ENCODE data around the gene SCARB1. TPM values are rescaled to one million over a fixed set of nuclear protein-coding genes. Genes with fewer than 3 reads are reported as not detected.

SCARB1 gene
- total RNA-seq, 4 donors from 2014 or later = 2.1 to 37.0 (median 9.6) TPM

- TF ChIP-seq, protein P1, sequence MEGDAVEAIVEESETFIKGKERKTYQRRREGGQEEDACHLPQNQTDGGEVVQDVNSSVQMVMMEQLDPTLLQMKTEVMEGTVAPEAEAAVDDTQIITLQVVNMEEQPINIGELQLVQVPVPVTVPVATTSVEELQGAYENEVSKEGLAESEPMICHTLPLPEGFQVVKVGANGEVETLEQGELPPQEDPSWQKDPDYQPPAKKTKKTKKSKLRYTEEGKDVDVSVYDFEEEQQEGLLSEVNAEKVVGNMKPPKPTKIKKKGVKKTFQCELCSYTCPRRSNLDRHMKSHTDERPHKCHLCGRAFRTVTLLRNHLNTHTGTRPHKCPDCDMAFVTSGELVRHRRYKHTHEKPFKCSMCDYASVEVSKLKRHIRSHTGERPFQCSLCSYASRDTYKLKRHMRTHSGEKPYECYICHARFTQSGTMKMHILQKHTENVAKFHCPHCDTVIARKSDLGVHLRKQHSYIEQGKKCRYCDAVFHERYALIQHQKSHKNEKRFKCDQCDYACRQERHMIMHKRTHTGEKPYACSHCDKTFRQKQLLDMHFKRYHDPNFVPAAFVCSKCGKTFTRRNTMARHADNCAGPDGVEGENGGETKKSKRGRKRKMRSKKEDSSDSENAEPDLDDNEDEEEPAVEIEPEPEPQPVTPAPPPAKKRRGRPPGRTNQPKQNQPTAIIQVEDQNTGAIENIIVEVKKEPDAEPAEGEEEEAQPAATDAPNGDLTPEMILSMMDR (IDR thresholded peaks at IDR 0.05) = no peak
- no peak for TF ChIP-seq POLR2A (IDR thresholded peaks at IDR 0.05)
- DNase-seq = no peak
- Histone ChIP-seq H3K27ac (no peak overlapping the region), H3K4me1 (no peaks in the 10 kb centered on the region), H3K4me3 (no peak overlapping the region), H3K9me3 (no peaks in the 10 kb centered on the region), H3K36me3 (no peaks in the 10 kb centered on the region), H3K27me3 (no peaks in the 10 kb centered on the region)
- intact Hi-C loops (cut with DNase I; ENCODE audit: low total_unique reads) = no loop called here
Measured at GRCh38 chr12:124821252-124822200, 42.1 kb downstream of the SCARB1 start.

GRCh38 chr12:124820199-124820598 is 43.5 kb downstream of the SCARB1 start:
- no peaks in the 10 kb centered on the region for H3K9me3 ChIP-seq
- H3K27me3 ChIP-seq = no peaks in the 10 kb centered on the region
- no peak for DNase-seq
- no peaks in the 10 kb centered on the region for H3K4me1 ChIP-seq
- no peaks in the 10 kb centered on the region for H3K36me3 ChIP-seq
- no peak overlapping the region for H3K4me3 ChIP-seq
- no peak overlapping the region for H3K27ac ChIP-seq
- intact Hi-C loops (cut with DNase I; ENCODE audit: low total_unique reads) = no loop called here
- TF ChIP-seq POLR2A (IDR thresholded peaks at IDR 0.05) = no peak
- TF ChIP-seq, protein P1 (IDR thresholded peaks at IDR 0.05) = no peak

DNA sequence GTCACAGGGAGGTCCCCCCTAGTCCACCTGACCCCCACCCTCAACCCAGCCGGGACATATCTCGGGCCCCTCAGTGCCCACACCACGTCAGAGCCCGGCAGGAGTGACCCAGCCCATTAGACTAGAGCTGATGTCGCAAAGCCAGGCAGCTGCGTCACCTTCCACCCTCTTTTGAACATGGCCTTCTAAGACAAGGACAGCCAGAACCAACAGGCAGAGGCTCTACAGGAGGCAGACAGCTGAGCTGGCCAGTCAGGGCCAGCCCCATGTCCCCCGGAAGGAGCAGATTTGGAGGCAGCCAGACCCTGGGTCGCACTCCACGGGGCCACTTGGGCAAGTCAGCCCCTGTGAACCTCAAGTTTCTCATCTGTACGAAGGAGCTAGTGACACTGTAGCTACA is 44.1 kb downstream of the SCARB1 start:
- intact Hi-C loops (cut with DNase I; ENCODE audit: low total_unique reads) = no loop called here

DNA sequence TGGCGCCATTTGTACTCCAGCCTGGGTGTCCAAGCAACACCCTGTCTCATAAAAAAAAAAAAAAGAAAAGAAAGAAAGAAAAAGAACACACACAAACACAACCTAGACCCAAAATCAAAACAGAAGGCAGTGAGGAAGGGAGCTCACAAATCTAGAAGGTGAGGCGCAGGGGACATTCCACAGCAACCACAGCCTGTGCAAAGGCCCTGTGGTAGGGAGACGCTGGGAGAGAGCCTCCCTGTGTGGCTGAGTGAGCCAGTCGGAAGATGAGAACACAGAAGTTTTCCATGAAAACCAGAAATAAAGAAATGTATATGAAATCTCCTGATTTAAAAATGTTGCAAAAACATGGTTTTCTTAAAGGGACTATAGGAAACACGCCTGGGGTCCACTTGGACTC is 44.6 kb downstream of the SCARB1 start:
- no peak for TF ChIP-seq POLR2A (IDR thresholded peaks at IDR 0.05)
- TF ChIP-seq, protein P1 (IDR thresholded peaks at IDR 0.05) = no peak
- H3K27me3 ChIP-seq = no peaks in the 10 kb centered on the region
- H3K9me3 ChIP-seq = no peaks in the 10 kb centered on the region
- H3K27ac ChIP-seq = no peak overlapping the region
- no peaks in the 10 kb centered on the region for H3K4me1 ChIP-seq
- H3K36me3 ChIP-seq = no peaks in the 10 kb centered on the region
- intact Hi-C loops (cut with DNase I; ENCODE audit: low total_unique reads) = no loop called here
- H3K4me3 ChIP-seq = no peak overlapping the region
- DNase-seq = no peak

More for the DNA sequence above, 44.1 kb downstream of the SCARB1 start:
- TF ChIP-seq POLR2A (IDR thresholded peaks at IDR 0.05) = no peak
- TF ChIP-seq, protein P1 (IDR thresholded peaks at IDR 0.05) = no peak
- H3K4me1 ChIP-seq = no peaks in the 10 kb centered on the region
- no peak for DNase-seq
- H3K36me3 ChIP-seq = no peaks in the 10 kb centered on the region
- no peaks in the 10 kb centered on the region for H3K9me3 ChIP-seq
- no peak overlapping the region for H3K4me3 ChIP-seq
- H3K27me3 ChIP-seq = no peaks in the 10 kb centered on the region
- no peak overlapping the region for H3K27ac ChIP-seq
